ENCODE data around the gene PPP1R26.
A peak's percentile ranks its signal among the peaks of the same experiment; 100 is the strongest.
"Not testable (repeated sequence)": the region's sequence is repeated elsewhere in the genome, so short reads cannot be mapped to it uniquely, and the experiment has no call there.

PPP1R26 gene

DNA sequence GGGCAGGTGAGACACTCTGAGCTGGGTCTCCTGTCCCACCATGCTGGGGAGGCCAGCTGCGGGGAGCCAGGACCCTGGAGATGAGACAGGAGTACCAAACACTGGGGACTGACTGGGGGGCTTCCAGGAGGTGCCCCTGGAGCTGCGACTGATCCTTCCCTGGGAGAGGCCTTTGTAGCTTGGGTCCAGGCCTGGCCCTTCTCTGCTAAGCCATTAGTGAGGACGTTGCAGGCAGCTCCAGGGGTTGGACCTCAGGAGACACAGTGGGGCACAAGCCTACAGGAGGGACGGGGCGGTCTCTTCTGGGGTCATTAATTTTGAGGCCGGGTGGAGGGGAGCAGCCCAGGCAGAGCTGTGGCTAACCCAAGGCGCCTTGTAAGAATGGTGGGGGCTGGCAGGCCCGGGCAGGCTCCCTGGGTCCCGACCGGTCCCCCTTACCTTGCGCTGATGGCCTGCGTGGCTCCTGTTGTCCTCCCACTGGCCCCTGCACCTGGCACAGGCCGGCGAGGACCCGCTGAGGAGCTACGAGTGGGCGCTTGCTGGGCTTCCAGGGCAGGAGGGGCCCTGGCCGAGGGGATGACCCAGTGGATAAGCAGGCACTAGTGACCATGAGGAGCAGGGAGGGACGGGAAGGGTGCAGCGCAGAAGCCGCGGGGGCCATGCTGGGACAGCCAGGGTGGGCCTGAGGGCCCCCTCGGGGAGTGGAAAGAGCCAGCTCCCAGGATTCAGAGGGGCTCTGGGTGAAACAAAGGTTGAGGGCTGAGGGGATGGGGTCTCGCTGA lies 26.0 kb downstream of the PPP1R26 start:
- DNase-seq: no peak

DNA sequence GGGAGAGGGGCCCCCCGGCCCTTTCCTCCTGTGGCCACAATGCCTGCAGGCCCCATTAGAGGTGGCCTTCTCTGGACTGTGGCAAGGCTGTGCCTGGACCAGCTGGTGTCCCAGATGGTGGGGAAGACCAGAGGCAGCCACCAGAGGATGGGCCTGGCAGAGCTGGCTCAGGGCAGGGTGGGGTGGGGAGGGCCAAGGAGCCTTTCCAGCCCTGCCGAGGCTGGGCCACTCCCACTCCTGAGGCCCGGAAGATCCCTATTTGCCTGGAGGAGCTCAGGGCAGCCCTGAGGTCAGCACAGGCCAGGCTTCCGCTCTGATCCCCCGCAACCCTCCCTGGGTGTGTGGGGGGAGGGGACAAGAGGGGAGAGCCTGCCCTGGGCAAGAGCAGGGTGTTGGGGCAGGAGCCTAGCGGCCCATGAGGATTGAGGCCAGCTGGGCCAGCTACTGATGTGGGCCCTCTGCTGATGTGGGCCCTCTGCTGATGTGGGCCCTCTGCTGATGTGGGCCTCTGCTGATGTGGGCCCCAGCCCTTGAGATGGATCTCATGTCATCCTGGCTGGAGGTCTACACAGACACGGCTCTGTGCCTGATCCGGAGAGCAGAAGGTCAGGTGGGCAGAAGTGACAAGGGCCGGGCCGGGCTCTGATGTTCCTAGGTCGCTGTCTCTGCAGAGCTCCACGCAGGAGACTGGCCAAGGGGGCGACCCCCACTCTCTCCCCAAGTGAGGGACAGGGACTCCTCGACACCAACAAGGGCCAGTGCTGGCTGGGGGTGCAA lies 26.9 kb downstream of the PPP1R26 start:
- DNase-seq: peak; percentile 19 to 65

DNA sequence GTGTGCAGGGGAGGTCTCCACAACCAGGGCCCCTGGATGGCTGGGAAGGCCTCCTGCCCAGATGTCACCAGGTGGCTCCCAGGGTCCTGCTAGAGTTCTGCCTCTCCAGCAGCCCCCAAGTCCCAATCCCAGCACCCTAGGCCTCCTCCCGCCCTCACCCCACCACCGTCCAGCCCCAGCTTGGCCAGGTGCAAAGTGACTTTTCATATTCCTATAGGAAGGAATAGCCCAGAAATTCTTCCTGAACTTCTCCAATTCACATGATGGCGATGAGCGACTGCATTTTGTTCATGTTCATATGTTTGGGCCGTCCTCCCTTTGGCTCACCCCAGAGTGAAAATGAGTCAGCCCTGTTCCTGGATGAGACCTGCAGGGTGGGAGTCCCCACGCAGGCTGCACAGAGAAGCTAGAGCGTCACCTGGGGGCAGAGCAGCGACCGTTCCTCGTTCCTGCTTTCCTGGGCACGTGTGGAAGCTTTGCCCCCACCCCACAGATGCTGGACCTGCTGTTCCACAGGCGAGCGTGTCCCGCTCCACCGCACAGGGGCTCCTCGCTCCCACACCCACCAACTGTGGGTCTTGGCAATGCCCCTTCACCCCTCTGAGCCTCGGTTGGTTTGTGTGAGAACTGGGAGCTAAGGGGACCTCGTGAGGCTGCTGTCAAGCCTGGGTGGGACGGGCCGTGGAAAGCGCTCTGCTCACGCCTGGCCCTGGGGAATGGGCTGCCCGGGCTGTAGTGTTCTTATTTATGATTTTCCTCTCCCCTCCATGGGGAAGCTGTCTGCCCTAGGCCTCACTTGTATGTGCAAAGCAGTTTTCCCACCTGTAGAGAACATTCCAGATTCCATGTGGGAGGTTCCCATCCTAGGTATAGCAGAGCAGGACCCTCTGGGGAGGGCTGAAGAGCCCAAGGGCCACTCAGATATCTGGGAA lies 27.8 kb downstream of the PPP1R26 start:
- DNase-seq: no peak

DNA sequence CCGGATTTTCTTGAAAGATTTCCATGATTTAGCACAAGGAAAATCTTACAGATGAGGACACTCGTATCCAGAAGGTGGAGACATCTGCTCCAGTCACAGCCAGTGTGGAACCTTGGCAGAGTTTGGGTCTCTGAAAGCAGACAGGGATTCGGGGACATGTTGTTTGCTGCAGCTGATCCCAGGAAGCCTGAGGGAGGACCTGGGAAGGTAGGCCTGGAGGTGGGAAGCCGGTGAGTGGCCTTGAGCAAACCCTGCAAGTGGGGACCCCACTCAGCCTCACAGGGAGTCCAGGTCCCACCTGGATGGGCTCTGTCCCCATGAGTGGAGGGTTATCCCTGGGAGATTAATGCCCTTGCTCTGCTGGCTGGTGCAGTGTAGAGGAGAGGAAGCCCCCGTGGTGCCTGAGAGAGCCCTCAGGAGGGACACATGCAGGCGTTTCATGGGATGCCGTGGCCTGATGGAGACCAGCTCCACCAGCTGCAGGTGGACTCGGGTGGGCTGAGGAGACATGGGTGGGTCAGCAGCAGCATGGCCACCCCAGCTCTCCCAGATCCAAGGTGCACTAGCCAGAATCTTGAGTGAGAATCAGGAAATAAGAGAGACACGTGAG lies 28.7 kb downstream of the PPP1R26 start:
- no peak for DNase-seq

DNA sequence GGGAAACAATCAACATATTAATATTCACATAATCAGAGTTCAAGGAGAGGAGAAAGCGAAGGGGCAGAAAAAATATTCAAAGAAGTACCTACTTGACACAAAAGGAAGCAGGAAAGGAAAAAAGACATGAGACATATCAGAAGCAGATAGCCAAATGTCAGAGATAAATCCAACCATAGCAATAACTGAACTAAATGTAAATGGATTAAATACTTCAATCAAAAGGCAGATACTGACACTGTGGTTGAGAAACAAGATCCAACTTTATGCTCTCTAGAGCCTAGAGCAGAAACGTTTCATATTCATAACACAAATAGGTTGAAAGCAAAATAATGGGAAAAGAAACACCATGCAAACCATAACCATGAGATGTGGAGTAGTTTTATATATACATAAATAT lies 29.9 kb downstream of the PPP1R26 start:
- no peak for DNase-seq

DNA sequence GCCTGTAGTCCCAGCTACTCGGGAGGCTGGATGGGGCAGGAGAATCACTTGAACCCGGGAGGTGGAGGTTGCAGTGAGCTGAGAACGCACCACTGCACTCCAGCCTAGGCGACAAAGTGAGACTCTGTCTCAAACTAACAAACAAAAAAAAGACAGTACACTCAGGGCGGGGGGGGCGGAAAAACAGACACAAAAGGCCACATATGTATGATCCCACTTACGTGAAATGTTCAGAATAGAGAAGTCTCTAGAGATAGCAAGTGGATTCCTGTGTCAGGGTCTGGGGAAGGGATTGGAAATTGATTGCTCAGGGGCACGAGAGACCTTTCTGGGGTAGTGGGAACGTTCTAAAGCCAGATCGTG lies 32.6 kb downstream of the PPP1R26 start:
- no peak for DNase-seq

DNA sequence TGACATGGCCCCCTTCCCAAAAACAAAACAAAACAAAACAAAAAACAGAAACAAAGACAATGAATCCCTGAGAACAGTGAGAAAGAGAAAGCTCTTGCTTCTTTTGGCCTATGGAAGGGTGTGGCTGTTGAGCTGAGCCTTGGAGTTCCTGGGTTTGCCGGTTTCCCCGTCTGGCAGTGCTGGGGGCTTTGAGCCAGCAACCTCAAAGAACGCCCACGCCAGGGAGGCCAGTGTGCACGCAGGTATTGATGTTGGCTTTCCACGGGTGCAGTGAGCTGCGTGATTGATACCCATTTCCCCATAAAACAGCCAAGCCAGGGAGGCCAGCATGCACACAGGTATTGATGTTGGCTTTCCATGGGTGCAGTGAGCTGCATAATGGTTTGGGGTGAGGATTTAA lies 33.3 kb downstream of the PPP1R26 start:
- DNase-seq: no peak

DNA sequence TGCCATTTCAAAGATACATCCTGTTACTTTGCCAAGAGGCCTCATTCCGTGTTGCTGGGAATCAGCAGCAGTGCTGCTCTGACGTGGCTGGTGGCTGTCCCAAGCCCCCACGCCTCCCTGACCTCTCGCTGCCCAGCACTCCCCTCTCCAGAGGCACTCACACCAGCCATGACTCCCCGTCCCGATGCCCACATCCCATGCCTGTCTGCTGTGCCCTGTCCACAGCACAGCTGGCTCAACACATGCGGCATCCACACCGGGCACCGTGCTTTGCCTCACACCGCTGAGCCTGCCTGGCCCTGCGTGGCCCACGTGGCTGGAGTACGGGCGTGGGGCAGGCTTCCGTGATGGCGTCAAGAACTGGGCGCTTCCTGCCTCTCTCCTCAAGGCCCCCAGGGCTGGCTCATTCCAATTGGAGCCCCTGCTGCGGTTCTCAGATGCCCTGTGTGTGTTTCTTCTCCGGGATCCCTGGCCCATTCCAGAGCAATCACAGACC lies 33.8 kb downstream of the PPP1R26 start:
- no peak for DNase-seq

DNA sequence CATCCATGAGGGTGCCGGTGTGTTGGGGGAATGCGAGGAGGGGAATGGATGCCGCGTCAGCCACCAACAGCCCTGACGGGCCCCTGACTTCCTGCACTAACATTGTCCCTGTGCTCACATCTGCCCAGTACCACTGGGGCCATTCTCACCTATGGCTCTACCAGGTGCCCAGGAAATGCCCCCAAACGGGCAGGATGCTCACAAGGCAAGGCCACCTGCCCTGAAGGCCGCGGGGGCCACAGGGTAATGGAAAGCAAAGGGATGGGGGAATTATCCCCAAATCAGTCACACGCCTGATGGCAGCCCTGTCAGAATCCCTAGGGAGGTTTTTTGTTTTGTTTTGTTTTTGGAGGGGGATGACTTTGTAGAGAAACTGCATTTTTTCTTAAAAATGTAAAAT lies 34.3 kb downstream of the PPP1R26 start:
- DNase-seq: not testable (repeated sequence)

DNA sequence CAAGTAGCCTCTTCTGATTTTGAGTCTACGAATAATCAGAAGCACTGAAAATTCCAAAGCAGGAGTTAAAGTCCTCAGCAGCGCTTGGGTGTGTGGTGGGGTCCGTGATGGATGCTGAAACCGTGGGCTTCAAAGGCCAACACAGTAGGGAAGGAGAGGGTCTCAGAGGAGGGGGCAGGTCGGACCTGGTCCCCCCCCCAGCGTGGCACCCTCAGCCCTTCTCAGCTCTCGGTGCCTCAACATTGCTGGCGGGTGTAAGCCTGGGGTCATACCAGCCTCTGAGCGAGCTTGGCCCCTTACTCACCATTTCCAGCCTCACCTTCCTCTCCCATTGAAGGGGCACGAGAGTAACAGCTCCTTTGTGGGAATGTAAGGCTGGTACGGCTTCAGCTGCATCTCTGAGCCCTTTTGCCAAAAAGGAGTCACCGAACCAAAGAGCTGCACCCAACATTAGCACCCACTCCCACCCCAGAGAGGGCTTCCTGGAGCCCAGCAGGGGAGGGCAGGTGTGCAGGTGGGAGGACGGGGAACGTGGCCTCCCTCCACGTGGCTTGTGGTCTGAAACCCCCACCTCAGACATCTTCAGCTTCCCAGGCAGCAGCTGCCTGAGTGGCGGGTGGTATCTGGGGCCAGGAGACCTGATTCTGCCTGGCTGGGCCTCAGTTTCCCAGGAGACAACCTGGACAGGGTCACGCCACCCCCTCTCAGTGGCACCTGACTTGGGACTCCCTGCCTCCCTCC lies 34.9 kb downstream of the PPP1R26 start:
- DNase-seq: no peak

DNA sequence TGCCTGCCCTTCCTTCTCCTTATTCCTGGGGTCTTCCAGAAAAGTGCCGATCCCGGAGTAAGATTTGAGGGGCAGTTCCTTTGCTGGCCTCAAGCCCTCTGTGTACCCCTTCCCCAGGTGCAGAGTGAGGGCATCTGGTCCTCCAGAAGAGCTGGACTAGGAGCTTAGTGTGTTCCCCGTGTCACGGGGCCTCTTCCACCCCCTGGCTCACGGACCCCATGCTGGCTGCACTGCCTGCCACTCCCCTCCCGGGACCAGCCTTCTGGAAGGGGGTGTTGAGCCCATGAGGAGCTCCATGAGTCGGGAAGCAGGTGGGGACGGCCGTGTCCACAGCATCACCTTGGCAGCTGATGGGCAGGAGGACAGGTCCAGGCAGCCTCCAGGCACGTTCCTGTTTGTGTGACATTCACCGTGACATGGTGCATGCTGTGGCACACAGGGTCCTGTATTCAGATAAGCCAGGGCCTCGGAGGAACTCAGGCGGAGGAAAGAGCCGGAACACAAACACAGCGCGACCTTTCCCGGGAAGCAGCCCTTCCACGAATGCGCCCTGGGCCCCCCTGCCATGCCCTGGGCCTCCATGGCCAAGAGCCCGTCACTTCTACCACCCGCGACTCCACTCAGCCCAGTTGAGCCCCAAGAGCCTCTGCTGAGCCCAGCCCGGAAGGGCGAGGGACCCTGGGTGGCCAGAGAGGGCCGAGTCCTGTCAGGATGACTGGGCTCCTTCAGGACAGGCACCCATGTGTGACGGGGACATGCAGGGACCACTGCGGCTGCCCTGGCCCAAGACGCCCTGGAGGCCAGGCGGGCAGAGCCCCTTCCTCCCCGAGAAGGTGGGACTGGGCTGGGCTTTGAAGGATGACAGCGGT lies 35.7 kb downstream of the PPP1R26 start:
- no peak for DNase-seq

DNA sequence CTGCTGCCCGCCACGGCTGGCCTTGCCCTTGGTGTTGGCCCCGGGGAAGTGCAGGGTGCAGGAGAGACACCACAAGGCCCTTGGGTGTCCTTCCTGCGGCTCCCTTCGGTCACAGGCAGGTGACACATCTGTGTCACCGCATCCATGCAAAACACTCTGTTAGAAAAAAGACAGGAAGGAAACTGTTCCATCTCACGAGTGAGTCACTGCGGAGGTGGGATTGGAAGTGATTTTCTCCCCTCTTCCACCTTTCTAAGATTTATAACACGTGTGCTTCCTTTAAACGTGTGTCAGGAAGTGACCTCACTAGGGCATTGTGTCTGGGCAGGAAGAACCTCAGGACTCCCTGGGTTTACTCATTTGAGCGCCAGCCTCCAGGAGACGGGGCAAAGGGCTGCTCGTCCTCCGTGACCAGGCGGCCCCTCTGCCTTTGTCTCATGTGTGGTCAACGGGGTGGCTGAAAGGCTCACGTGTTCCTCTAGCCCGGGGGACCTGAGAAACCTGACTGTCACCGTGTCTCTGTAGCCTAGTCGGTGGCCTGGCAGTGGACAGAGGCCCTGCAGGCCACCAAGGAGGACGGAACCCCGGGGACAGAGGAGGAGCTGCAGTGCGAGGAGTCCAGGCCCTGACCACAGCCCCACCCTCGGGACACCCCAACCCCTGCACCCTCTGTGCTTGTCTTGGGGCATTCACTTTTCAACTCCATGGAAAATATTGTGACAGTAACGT lies 36.7 kb downstream of the PPP1R26 start:
- no peak for DNase-seq

DNA sequence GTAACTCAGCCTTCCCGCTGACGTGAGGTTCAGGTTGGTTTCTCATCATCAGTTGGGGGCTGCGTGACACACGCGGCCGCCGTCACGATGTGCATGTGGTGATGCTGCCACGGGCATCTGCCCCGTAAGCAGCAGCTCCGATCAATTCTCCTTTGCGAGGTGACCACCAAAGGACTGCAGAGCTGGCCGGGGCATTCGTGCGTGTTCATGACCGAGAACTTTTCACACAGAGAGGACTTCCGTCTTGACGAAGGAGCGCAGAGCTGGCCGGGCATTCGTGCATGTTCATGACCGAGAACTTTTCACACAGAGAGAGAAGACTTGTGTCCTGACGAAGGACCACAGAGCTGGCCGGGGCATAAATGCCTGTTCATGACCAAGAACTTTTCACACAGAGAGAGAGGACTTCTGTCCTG lies 37.8 kb downstream of the PPP1R26 start:
- DNase-seq: no peak

DNA sequence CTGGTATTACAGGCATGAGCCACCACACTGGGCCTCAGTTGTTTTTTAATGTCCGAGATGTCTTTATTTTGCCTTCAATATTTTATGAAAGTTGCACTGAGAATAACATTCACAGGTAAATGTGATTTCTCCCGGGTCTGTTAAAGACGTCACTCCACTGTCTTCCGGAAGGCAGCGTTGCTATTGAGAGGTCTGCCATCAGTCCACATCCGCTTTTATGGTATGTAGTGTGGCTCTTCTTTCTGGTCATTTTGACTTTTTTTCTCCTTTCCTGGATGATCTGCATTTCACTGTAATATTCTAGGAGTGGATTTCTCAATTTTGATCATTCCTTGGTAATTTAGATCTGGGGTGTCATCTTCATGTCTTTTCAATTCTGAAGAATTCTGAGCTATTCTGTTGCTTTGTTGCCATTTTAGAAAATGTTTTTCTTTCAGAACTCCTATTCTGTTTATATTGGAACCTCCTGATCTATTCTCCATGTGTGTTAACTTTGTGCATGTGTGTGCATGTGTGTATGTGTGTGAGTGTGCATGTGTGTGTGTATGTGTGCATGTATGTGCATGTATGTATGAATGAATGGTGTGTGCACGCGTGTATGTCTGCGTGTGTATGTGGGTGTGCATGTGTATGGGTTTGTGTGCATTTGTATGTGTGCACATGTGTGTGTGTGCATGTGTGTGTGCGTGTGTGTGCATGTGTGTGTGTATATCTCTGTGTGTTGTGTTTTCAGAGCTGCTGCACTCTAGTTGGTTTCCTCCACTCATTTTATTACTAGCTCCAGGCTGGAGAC lies 39.8 kb downstream of the PPP1R26 start:
- no peak for DNase-seq

DNA sequence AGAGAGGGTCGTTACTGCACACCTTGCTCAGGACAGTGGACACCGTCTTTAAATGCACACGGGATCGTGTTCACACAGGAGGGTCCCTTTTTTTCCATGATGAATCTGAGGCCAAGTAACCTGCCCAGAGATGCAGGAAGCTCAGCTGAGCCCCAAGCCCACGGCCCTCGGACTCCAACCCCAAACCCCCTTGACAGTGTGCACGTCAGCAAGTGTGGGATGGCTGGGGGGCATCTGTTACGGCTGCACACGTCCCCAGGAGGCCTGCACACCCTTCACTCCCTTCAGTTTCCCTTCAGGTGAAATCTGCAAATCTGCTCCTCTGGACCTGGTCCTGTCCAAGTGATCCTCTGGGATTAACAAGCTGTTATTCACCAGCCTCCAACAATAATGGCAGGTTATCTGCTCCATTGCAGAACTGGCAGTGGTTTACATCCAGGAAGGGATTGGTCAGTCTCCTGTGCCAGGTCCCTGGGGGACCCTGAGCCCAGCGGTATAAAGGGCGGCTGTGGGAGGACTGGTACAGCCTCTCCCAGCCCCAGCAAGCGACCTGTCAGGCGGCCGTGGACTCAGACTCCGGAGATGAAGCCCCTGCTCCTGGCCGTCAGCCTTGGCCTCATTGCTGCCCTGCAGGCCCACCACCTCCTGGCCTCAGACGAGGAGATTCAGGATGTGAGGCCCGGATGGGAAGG lies 41.5 kb downstream of the PPP1R26 start, which contains the start of gene LCN1:
Gene LCN1 (plus strand): TSS at position 525 of the 692 bp plus-strand sequence. CDS start 58 bp downstream, at position 583.
- no peak for DNase-seq

DNA sequence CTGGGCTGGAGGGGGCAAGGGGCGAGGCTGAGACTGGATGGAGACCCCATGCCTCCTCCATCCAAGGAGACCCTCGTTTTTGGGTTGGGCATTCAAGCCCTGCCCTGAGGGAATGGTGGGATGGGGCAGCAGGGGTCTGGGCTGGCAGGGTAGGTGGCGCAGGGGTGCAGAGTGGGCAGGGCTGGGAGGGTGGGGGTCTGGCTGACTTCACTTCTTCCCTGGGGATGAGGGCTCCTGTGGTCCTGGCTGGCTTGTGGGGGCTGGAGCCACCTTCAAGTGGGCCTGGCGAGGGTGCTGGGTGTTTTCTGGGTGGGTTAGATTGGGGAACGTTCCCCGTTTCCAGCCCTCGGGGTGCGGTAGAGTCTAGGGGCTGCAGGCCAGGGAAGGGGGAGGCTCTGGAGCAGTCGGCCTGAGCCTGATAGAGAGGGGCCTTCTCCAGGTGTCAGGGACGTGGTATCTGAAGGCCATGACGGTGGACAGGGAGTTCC lies 42.1 kb downstream of the PPP1R26 start:
- DNase-seq: no peak

DNA sequence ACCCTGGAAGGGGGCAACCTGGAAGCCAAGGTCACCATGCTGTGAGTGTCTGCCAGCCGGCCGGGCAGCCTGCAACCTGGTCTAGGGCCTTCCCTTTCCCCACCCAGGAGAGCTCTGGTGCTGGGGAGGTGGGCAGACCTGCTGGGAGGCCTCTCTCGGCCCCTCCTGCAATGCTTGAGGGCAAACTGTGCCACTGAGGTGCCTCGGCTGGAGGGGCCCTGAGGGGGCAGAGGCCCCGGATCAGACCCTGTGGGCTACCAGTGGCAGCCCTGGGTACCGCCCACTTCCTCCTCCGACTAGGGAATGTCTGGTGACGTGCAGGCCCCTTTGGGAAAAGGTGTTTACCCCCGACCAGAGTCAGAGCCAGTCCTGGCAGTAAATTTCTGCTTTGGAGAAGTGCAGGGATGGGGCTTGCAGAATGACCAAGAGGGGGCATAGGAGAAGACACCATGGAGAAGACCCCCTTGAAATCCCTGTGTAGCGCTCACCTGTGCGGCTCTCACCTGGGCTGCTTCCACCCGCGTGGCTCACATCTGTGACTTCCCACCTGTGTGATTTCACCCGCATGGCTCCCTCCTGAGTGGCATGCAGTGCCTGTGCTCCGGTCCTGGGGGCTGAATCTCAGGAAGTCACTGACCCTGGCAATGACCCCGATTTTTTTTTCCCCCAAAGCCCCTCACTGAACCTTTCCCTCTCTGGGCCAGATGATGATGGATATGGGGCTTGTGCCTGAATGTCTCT lies 42.7 kb downstream of the PPP1R26 start:
- DNase-seq: no peak

DNA sequence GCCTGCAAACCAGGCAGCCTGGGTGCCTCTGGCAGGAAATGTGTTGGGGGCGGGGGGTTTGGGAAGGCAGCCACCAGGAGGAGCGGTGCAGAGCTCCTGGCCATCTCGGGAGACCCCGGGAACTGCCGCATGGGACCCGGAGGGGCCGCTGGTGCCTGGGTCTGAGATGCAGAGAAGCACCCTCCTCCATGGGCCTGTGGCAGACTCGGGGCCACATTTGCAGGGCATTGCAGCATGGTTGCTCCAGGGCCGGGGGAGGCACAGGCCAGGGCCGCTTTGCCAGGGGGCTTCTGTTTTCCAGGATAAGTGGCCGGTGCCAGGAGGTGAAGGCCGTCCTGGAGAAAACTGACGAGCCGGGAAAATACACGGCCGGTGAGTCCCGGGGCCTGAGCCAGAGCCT lies 43.3 kb downstream of the PPP1R26 start:
- no peak for DNase-seq

Data from NCI-H524 (cell line).